ENCODE results near the gene DGKH.
A peak's percentile ranks its signal among the peaks of the same experiment; 100 is the strongest.
"Not testable (repeated sequence)": the region's sequence is repeated elsewhere in the genome, so short reads cannot be mapped to it uniquely, and the experiment has no call there.

The DGKH gene

GRCh38 chr13:42071672-42072419 lies 23.4 kb downstream of the DGKH start:
- no peak for DNase-seq (ENCODE audit: low read depth in 2 of 2)

GRCh38 chr13:42073683-42074082 lies 25.2 kb downstream of the DGKH start:
- no peak for DNase-seq (ENCODE audit: low read depth in 2 of 2)

- no peak for DNase-seq (ENCODE audit: low read depth in 2 of 2)
These were observed 27.1 kb downstream of the DGKH start for GRCh38 chr13:42075517-42075916.

- DNase-seq (ENCODE audit: low read depth in 2 of 2), result no peak
These were observed 27.9 kb downstream of the DGKH start for GRCh38 chr13:42076309-42076713.

GRCh38 chr13:42078128-42078808 lies 29.8 kb downstream of the DGKH start:
- no peak for DNase-seq (ENCODE audit: low read depth in 2 of 2)

GRCh38 chr13:42083138-42083770 lies 34.8 kb downstream of the DGKH start:
- DNase-seq (ENCODE audit: low read depth in 2 of 2), result no peak

GRCh38 chr13:42084722-42085121 lies 36.3 kb downstream of the DGKH start:
- DNase-seq (ENCODE audit: low read depth in 2 of 2), result no peak

- DNase-seq (ENCODE audit: low read depth in 2 of 2), result no peak
These were observed 38.1 kb downstream of the DGKH start for GRCh38 chr13:42086582-42086981.

DNA sequence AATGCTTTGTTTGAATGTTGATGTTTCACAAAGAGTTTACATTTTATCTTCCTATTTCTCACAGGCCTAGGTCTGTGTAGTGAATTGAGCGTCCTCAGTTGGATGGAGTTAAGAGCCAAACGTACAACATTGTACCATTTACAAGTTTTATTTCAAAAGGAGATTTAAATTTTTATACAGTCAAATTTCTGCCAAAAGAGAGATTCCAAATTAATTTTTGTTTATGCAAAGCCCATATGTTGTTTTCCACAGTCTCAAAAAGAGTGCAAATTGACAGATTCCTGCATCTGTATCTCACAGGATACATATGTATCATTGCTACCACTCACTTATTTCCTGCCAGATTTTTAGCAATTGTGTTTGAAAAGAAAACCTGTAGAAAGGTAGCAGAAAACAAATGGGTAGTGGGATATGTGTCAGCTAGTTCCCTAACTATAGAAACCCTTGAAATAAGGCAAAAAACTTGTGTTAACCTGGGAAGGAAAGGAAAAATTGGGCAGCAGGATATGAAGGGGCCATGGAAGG lies 46.1 kb downstream of the DGKH start:
- DNase-seq (ENCODE audit: low read depth in 2 of 2), result no peak

DNA sequence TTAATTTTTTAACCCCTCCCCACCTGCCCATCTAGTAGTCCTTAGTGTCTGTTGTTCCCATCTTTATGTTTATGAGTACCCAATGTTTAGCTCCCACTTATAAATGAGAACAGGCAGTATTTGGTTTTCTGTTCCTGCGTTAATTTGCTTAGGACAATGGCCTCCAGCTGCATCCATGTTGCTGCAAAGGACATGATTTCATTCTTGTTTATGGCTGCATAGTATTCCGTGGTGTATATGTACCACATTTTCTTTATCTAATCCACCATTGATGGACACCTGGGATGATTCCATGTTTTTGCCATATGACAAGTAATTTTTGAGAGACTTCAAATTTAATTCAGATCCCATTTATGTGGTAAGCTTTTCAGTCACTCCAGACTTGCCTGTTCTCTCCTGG lies 47.8 kb downstream of the DGKH start:
- DNase-seq (ENCODE audit: low read depth in 2 of 2), result not testable (repeated sequence)

GRCh38 chr13:42099962-42100675 lies 51.7 kb downstream of the DGKH start:
- no peak for DNase-seq (ENCODE audit: low read depth in 2 of 2)

DNA sequence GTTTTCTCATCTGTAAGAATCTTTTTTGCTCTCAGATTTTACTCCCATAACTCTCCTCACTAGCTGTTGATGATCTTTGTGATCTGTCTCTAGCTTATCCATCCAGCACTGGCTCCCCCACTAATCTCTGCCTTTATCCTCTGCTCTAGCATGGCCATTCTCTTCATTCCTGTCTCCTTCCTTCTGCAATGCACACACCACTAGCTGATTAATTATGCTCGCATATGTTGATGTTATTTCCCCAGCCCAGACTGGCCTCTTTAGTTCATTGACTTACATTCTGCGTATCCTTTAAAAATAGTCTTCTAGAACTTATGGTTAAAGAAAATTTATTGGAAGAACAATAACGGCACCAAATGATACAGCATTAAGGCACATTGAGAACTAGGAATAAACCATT lies 52.5 kb downstream of the DGKH start:
- no peak for DNase-seq (ENCODE audit: low read depth in 2 of 2)

- no peak for DNase-seq (ENCODE audit: low read depth in 2 of 2)
These were observed 53.6 kb downstream of the DGKH start for GRCh38 chr13:42101821-42102585.

- DNase-seq (ENCODE audit: low read depth in 2 of 2), result no peak
These were observed 54.8 kb downstream of the DGKH start for GRCh38 chr13:42102961-42103865.

DNA sequence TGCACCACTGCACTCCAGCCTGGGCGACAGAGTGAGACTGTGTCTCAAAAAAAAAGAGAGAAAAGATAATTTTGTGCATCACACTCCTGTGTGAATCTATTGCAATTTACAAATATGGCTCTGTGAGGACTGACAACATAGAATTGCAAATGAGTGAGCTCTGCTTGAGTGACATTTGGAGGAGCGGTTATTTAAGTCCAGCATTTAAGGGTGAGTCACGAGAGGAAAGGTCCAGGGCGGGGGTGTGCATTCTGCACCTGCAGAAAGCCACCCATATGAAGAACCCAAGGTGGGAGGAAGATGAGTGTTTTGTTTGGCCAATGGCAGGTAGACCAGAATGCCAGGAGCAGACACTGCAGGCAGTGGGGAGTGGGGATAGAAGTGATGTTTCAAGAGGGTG lies 58.5 kb downstream of the DGKH start:
- DNase-seq (ENCODE audit: low read depth in 2 of 2), result no peak

GRCh38 chr13:42107421-42107820 lies 59.0 kb downstream of the DGKH start:
- DNase-seq (ENCODE audit: low read depth in 2 of 2), result no peak

- DNase-seq (ENCODE audit: low read depth in 2 of 2), result no peak
These were observed 59.8 kb downstream of the DGKH start for GRCh38 chr13:42108217-42108616.

- no peak for DNase-seq (ENCODE audit: low read depth in 2 of 2)
These were observed 61.5 kb downstream of the DGKH start for GRCh38 chr13:42109957-42110356.

DNA sequence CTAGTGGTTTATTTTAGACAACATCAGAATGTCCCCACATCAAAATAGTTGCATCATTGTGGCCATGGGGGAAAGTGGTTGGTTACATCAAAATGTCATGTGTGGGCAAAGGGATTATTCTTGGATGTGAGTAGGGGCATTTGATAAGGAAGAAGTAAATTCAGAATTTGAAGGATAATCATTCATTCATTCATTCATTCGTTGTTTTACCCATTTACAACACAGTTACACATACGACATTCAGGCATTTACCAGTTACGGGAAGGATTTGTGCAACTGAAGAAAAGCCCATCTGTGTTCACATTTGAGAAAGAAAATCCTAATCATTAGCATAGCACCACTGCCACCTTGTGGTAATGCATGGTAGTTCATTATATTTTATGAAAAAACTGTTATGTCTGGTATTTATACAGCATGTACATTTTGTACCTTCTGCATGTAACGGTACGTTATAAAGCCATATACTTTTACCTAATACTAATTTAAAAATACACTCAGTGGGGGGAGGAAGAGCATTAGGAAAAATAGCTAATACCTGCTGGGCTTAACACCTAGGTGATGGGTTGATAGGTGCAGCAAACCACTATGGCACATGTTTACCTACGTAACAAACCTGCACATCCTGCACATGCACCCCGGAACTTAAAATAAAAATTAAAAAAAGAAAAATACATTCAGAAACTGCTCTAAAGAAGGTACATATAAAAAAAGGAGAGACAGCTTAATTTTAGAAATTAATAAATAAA lies 62.1 kb downstream of the DGKH start:
- DNase-seq (ENCODE audit: low read depth in 2 of 2), result peak; percentile 4 to 39

- no peak for DNase-seq (ENCODE audit: low read depth in 2 of 2)
These were observed 64.4 kb downstream of the DGKH start for GRCh38 chr13:42112864-42113263.

Data from activated CD4-positive, alpha-beta T cell treated with anti-CD3 and anti-CD28 coated beads for 24 hours (primary cell).